ENCODE results near the gene LRRC19. TPM values are rescaled to one million over a fixed set of nuclear protein-coding genes. Genes with fewer than 3 reads are reported as not detected.

Gene LRRC19
- total RNA-seq, 1 experiment from 2014 or later: not detected

GRCh38 chr9:27033815-27034403 lies 28.4 kb upstream of the LRRC19 start:
- no peak for TF ChIP-seq EZH2 (IDR thresholded peaks at IDR 0.05; ENCODE audit: borderline replicate concordance, low read depth, low read length, poor library complexity, severe bottlenecking)
- TF ChIP-seq, protein P1, sequence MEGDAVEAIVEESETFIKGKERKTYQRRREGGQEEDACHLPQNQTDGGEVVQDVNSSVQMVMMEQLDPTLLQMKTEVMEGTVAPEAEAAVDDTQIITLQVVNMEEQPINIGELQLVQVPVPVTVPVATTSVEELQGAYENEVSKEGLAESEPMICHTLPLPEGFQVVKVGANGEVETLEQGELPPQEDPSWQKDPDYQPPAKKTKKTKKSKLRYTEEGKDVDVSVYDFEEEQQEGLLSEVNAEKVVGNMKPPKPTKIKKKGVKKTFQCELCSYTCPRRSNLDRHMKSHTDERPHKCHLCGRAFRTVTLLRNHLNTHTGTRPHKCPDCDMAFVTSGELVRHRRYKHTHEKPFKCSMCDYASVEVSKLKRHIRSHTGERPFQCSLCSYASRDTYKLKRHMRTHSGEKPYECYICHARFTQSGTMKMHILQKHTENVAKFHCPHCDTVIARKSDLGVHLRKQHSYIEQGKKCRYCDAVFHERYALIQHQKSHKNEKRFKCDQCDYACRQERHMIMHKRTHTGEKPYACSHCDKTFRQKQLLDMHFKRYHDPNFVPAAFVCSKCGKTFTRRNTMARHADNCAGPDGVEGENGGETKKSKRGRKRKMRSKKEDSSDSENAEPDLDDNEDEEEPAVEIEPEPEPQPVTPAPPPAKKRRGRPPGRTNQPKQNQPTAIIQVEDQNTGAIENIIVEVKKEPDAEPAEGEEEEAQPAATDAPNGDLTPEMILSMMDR (conservative IDR thresholded peaks at IDR 0.05; ENCODE audit: low read depth, low read length): peak; percentile 62
- intact Hi-C loops (cut with micrococcal nuclease; ENCODE audit: unreplicated experiment): loop anchor here (2.0 kb wide), 1 partner anchor 243 kb away; no protein-coding TSS in a partner anchor
- Histone ChIP-seq H3K27ac (ENCODE audit: low read depth, low read length, poor library complexity, severe bottlenecking) (no peak overlapping the region), H3K27me3 (replicated peaks; ENCODE audit: insufficient read depth, low read depth, low read length, poor library complexity) (no peaks in the 10 kb centered on the region), H3K4me1 (ENCODE audit: insufficient read depth, low read length, poor library complexity, severe bottlenecking) (no peaks in the 10 kb centered on the region), H3K36me3 (ENCODE audit: insufficient read depth, low read length, poor library complexity, severe bottlenecking) (no peaks in the 10 kb centered on the region), H3K4me3 (ENCODE audit: low read depth, low read length, poor library complexity, severe bottlenecking) (no peak overlapping the region), H3K9me3 (ENCODE audit: low read depth, low read length, poor library complexity, severe bottlenecking) (no peaks in the 10 kb centered on the region)
- ChIA-PET POLR2A (ENCODE audit: low non-redundant PET) (no interaction called here), CTCF (interaction anchor here (0.6 kb wide), 1 partner anchor 92 kb away, joined by 6 read pairs; no protein-coding TSS in a partner anchor)
- BruUV-seq (replicated peaks): no TSS peak
- DNase-seq (ENCODE audit: low spot score): peak; percentile 35

GRCh38 chr9:27029186-27029585 lies 23.7 kb upstream of the LRRC19 start:
- Histone ChIP-seq H3K4me1 (ENCODE audit: insufficient read depth, low read length, poor library complexity, severe bottlenecking) (no peaks in the 10 kb centered on the region), H3K9me3 (ENCODE audit: low read depth, low read length, poor library complexity, severe bottlenecking) (no peaks in the 10 kb centered on the region), H3K27me3 (replicated peaks; ENCODE audit: insufficient read depth, low read depth, low read length, poor library complexity) (no peaks in the 10 kb centered on the region), H3K27ac (ENCODE audit: low read depth, low read length, poor library complexity, severe bottlenecking) (no peak overlapping the region), H3K36me3 (ENCODE audit: insufficient read depth, low read length, poor library complexity, severe bottlenecking) (no peaks in the 10 kb centered on the region), H3K4me3 (ENCODE audit: low read depth, low read length, poor library complexity, severe bottlenecking) (no peak overlapping the region)
- CTCF ChIA-PET: no interaction called here
- DNase-seq (ENCODE audit: low spot score): no peak
- no TSS peak for BruUV-seq (replicated peaks)
- TF ChIP-seq EZH2 (IDR thresholded peaks at IDR 0.05; ENCODE audit: borderline replicate concordance, low read depth, low read length, poor library complexity, severe bottlenecking): no peak
- TF ChIP-seq, protein P1 (conservative IDR thresholded peaks at IDR 0.05; ENCODE audit: low read depth, low read length): no peak
- intact Hi-C loops (cut with micrococcal nuclease; ENCODE audit: unreplicated experiment): no loop called here
- POLR2A ChIA-PET (ENCODE audit: low non-redundant PET): no interaction called here

DNA sequence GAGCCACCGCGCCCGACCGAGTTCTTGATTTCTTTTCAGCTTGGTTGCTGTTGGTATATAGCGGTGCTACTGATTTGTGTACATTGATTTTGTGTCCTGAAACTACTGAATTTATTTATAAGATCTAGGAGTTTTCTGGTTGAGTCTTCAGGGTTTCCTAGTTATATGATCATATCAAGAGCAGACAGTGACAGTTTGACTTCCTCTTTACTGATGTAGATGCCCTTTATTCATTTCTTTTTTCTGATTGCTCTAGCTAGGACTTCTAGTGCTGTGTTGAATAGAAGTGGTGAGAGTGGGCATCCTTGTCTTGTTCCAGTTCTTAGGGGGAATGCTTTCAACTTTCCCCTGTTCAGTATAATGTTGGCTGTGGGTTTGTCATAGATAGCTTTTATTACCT lies 17.4 kb upstream of the LRRC19 start:
- no TSS peak for BruUV-seq (replicated peaks)
- CTCF ChIA-PET: no interaction called here

More for the DNA sequence above, 17.4 kb upstream of the LRRC19 start:
- Histone ChIP-seq H3K4me1 (ENCODE audit: insufficient read depth, low read length, poor library complexity, severe bottlenecking) (no peaks in the 10 kb centered on the region), H3K4me3 (ENCODE audit: low read depth, low read length, poor library complexity, severe bottlenecking) (no peak overlapping the region), H3K9me3 (ENCODE audit: low read depth, low read length, poor library complexity, severe bottlenecking) (no peaks in the 10 kb centered on the region), H3K36me3 (ENCODE audit: insufficient read depth, low read length, poor library complexity, severe bottlenecking) (no peaks in the 10 kb centered on the region), H3K27ac (ENCODE audit: low read depth, low read length, poor library complexity, severe bottlenecking) (no peak overlapping the region), H3K27me3 (replicated peaks; ENCODE audit: insufficient read depth, low read depth, low read length, poor library complexity) (no peaks in the 10 kb centered on the region)
- no peak for DNase-seq (ENCODE audit: low spot score)
- intact Hi-C loops (cut with micrococcal nuclease; ENCODE audit: unreplicated experiment): no loop called here
- POLR2A ChIA-PET (ENCODE audit: low non-redundant PET): interaction anchor here (0.6 kb wide), 1 partner anchor 40 kb away, joined by 3 read pairs; no protein-coding TSS in a partner anchor
- TF ChIP-seq, protein P1 (conservative IDR thresholded peaks at IDR 0.05; ENCODE audit: low read depth, low read length): no peak
- TF ChIP-seq EZH2 (IDR thresholded peaks at IDR 0.05; ENCODE audit: borderline replicate concordance, low read depth, low read length, poor library complexity, severe bottlenecking): no peak
